Fibroblast of skin of back (primary cell): Measurements from ENCODE around the gene CLPX.
A peak's percentile ranks its signal among the peaks of the same experiment; 100 is the strongest.
"Not testable (repeated sequence)": the region's sequence is repeated elsewhere in the genome, so short reads cannot be mapped to it uniquely, and the experiment has no call there.

Experiments
- DNase-seq: peaks from one replicate; pipeline ENCODE4 v3.0.0-alpha.2; 2013

CLPX gene

GRCh38 chr15:65165875-65166274 lies 19.3 kb downstream of the CLPX start:
- no peak for DNase-seq

GRCh38 chr15:65164139-65164538 lies 21.0 kb downstream of the CLPX start:
- DNase-seq: no peak

GRCh38 chr15:65163041-65163440 lies 22.1 kb downstream of the CLPX start:
- DNase-seq: peak; percentile 17

- no peak for DNase-seq
Observed at GRCh38 chr15:65156692-65157091, 28.4 kb downstream of the CLPX start.

DNA sequence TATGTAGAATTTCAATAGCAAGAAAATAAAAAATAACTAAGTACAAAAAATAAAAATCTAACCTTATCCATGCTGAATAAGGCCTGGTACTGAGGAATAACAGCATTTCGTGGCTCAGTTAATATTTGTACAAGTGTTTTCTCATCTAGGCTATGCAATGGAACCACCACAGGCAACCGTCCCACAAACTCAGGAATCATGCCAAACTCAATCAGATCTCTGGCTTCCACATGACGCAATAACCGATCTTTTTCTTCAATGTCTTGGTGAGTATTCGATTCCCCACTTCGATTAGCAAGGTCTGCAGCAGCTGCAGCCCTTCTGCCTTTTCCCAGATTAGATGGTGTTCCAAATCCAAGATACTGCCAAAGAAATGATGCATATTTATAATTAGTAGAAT lies 30.4 kb downstream of the CLPX start:
- DNase-seq: no peak

DNA sequence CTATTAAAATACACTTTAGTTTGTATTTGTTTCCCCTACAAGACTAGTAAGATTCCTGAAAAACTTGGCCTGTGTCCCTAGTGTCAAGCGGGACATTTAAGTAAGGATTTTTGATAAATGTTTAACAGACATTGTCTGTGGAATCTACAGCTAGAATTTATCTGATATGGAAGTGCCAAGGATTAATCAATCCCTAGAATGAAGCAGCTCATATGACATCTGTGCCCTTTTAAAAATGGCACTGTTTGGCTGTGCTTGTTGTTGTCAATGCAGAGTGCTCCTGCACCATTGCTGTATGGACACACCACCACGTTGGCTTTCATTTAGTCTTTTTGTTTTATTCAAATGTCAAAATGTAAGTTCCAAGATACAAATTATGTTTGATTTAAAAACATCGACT lies 37.2 kb downstream of the CLPX start:
- no peak for DNase-seq

- no peak for DNase-seq
Observed at GRCh38 chr15:65146438-65146837, 38.7 kb downstream of the CLPX start.

- not testable (repeated sequence) for DNase-seq
Observed at GRCh38 chr15:65138631-65139030, 46.5 kb downstream of the CLPX start.

DNA sequence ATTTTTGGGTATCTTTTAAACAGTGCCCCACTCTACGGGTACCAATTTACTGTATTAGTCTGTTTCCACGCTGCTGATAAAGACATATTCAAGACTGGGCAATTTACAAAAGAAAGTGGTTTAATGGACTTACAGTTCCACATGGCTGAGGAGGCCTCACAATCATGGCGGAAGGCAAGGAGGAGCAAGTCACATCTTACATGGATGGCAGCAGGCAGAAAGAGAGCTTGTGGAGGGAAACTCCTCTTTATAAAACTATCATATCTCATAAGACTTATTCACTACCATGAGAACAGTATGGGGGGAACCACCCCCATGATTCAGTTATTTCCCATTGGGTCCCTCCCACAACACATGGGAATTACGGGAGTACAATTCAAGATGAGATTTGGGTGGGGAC lies 47.2 kb downstream of the CLPX start:
- DNase-seq: not testable (repeated sequence)

GRCh38 chr15:65137089-65137488 lies 48.1 kb downstream of the CLPX start:
- DNase-seq: not testable (repeated sequence)

GRCh38 chr15:65134538-65134937 lies 50.6 kb downstream of the CLPX start:
- no peak for DNase-seq

DNA sequence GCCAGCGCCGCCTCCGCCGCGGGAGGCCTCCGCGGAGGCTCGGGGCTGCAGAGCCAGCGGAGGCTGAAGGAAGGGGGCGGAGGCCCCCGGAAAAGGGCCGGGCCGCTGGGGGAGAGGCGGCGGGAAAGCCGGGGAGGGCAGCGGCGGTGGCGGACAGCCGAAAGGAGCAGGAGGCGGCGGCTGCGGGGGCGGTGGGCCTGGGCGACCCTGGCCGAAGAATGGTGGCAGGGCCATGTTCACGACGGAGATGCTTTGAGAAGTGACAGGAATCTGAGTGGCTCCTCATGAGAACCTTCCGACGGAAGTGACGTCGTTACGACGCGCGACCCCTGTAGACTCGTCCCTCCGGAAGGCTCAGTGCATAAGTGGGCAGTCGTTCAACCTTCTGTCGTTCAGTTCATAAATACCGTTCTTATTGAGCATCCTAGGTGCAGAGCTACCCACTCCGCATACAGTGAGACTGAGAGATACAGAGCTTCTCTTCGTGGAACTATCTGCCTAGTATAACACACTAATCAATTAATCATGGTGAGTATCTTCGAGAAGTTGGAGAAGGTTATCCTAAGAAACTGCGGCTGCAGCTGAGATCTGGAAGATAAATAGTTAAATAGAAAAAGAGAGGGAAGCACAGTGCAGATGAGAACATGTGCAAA lies 51.5 kb downstream of the CLPX start, which contains the start of gene PDCD7:
Gene PDCD7, minus strand, starts transcription at position 261 of the 653 bp plus-strand sequence. Its CDS starts 27 bp downstream, at position 234.
- DNase-seq: peak; percentile 93

DNA sequence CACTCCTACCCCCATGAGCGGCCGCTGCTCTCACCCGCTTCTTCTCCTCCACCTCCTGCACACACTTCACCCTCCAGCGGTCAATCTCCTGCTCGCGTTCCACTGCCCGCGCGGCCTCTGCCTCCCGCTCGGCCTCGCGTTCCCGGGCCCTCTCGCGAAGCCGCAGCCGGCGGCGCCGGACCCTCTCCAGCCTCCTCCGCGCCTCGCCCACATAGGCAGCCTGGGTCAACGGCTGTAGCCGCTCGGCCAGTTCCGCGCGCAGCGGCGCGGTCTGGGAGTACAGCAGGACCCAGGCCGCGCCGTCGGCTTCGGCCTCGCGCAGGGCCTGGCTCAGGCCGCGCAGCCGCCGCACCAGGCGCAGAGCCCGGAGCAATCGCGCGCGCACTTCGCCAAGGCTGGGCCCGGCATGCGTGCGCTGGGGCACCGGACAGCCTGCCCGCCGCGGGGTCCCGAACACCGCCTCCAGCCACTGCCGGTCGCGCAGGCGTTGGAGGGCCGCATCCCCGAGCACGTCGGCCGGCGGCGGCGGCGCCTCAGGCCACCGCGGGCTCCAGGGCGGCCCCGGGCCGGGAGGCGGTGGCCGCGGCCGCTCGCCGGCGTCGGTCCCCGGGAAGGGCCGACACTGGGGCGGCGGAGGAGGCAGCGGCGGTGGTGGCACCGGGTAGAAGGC lies 52.1 kb downstream of the CLPX start:
- peak; percentile 46 for DNase-seq

- DNase-seq: no peak
Observed at GRCh38 chr15:65130941-65131340, 54.2 kb downstream of the CLPX start.

- no peak for DNase-seq
Observed at GRCh38 chr15:65115542-65115941, 69.6 kb downstream of the CLPX start.

- DNase-seq: no peak
Observed at GRCh38 chr15:65115086-65115485, 70.1 kb downstream of the CLPX start, which contains the start of gene UBAP1L. TSS of gene UBAP1L (minus strand) at chr15:65115200. CDS start at chr15:65106215, 8,985 bp downstream.

- peak; percentile 46 for DNase-seq
Observed at GRCh38 chr15:65110676-65111292, 74.4 kb downstream of the CLPX start.

DNA sequence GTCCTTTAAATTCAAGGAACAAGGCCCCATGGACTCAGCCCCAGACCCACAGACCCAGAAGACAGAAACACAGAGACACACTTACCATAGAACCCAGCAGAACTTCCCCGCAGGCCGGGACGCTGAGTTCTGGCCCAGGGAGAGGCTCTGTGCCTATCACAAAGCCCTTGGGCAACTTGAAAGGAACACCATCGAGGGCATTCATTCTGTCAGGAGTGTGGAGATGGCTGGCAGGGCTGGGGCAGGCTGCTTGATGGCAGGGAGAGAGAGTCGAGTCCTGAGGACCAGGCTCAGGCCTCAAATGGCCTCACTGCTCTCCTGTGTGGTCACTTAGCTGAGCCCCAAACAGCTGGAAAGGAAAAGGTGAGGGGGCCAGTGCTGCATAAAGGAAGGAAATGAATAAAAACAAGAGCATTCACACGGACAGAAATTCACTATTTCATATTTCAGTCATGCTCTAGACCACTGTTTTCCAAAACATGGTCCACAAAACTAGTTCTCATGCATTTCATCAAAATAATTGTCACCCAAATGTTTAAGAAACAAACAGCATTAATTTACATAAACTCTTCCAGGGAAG lies 79.0 kb downstream of the CLPX start:
- no peak for DNase-seq

DNA sequence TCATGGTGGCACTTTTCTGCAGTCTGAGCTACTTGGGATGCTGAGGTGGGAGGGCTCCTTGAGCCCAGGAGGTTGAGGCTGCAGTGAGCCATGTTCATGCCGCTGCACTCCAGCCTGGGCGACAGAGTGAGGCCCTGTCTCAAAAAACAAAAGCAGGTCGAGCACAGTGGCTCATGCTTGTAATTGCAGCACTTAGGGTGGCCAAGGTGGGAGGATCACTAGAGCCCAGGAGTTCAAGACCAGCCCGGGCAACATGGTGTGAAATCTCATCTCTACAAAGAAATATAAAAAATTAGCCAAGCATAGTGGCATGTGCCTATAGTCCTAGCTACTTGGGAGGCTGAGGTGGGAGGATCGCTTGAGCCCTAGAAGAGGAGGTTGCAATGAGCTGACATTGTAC lies 80.1 kb downstream of the CLPX start:
- DNase-seq: no peak

- DNase-seq: no peak
Observed at GRCh38 chr15:65102912-65103311, 82.2 kb downstream of the CLPX start.

DNA sequence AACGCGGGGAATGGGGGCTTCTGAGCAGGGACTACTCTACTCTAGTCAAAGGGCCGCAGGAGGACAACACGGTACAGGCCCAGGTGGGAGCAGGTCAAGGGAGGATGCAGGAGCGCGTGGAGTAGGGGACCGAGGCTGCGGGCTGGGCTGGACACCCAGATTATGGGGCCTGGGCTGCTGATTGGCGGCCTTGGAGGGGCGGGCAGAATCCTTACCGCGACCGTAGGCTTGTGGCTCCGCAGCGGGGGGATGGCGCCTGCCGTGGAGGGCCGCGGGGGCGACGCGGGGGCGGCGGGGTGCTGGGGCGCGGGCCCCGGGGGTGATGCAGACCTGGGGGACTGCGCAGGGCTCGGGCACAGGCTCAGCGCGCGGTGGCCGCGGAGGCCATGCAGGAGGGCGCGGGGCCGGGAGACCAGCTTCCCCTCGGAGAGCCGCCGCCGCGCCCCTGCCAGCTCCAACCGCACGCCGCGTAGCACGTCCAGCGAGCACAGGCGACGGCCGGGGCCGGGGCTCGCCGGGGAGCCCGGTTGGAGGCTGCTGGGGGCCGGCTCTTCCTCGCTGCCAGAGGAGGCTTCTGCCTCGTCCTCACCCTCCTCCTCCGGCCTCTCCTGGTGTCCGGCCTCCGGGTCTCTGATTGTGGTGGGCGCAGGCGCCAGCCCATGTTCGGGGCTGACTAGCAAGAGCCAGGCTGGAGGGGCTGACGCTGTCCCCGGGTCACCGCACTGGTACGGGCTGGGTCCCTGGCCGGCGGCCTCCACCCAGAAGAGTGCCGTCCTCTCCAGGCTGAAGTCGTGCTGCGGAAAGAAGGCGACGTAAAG lies 83.0 kb downstream of the CLPX start:
- DNase-seq: no peak

- peak; percentile 64 for DNase-seq
Observed at GRCh38 chr15:65101411-65101890, 83.7 kb downstream of the CLPX start.
